ENCODE measurements around the gene UBE2V1. TPM values are rescaled to one million over a fixed set of nuclear protein-coding genes. Genes with fewer than 3 reads are reported as not detected.

The UBE2V1 gene
- total RNA-seq, 2 experiments from 2014 or later = 57.3 to 143 TPM

DNA sequence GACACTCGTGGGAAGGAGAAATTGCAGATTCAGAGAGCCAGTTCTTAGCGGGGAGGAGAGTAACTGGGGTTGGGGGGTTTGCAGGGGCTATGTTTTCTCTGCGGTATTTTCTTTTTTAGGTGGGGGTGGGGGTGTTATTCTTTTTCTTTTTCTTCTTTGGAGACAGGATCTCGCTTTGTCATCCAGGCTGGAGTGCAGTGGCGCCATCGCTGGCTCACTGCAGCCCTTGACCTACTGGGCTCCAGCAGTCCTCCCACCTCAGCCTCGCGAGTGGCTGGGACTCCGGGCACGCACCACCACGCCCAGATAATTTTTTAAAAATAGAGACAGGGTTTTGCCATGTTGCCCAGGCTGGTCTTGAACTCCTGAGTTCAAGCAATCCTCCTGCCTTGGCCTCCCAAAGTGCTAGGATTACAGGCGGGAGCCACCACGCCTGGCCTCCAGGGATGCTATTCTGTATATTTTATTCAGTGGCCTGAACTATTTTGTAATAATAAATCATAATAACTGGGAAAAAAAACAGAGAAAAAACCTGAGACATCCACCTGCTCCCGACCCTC lies 57.3 kb downstream of the UBE2V1 start:
- intact Hi-C loops (cut with micrococcal nuclease; ENCODE audit: unreplicated experiment) = no loop called here
- peaks cover 7% of the 10 kb centered on the region for H3K4me1 ChIP-seq (ENCODE audit: insufficient read depth, low read length, poor library complexity, severe bottlenecking)
- H3K4me2 ChIP-seq (ENCODE audit: low read length) = no peak overlapping the region
- BruUV-seq (replicated peaks) = no TSS peak
- no peaks in the 10 kb centered on the region for H3K9me2 ChIP-seq (ENCODE audit: insufficient read depth, low read length)
- no peaks in the 10 kb centered on the region for H3K9me3 ChIP-seq (ENCODE audit: low read length)
- no peaks in the 10 kb centered on the region for H3K79me2 ChIP-seq (ENCODE audit: insufficient read depth, low read depth, low read length)
- H3K4me3 ChIP-seq (ENCODE audit: low read depth, low read length, poor library complexity, severe bottlenecking) = no peak overlapping the region
- no peaks in the 10 kb centered on the region for H3K36me3 ChIP-seq (ENCODE audit: insufficient read depth, low read length)
- TF ChIP-seq, protein P1, sequence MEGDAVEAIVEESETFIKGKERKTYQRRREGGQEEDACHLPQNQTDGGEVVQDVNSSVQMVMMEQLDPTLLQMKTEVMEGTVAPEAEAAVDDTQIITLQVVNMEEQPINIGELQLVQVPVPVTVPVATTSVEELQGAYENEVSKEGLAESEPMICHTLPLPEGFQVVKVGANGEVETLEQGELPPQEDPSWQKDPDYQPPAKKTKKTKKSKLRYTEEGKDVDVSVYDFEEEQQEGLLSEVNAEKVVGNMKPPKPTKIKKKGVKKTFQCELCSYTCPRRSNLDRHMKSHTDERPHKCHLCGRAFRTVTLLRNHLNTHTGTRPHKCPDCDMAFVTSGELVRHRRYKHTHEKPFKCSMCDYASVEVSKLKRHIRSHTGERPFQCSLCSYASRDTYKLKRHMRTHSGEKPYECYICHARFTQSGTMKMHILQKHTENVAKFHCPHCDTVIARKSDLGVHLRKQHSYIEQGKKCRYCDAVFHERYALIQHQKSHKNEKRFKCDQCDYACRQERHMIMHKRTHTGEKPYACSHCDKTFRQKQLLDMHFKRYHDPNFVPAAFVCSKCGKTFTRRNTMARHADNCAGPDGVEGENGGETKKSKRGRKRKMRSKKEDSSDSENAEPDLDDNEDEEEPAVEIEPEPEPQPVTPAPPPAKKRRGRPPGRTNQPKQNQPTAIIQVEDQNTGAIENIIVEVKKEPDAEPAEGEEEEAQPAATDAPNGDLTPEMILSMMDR (conservative IDR thresholded peaks at IDR 0.05; ENCODE audit: low read length) = no peak
- no peak for TF ChIP-seq EZH2phosphoT487 (IDR thresholded peaks at IDR 0.05; ENCODE audit: borderline replicate concordance, low read depth, low read length)
- no peak for DNase-seq (ENCODE audit: low spot score)
- CTCF ChIA-PET (ENCODE audit: unreplicated experiment) = no interaction called here
- H2AFZ ChIP-seq (ENCODE audit: low read length) = no peak overlapping the region
- H4K20me1 ChIP-seq (ENCODE audit: insufficient read depth, low read length) = no peaks in the 10 kb centered on the region
- no peak overlapping the region for H3K27ac ChIP-seq (ENCODE audit: low read depth, low read length, poor library complexity, severe bottlenecking)
- POLR2A ChIA-PET = no interaction called here

DNA sequence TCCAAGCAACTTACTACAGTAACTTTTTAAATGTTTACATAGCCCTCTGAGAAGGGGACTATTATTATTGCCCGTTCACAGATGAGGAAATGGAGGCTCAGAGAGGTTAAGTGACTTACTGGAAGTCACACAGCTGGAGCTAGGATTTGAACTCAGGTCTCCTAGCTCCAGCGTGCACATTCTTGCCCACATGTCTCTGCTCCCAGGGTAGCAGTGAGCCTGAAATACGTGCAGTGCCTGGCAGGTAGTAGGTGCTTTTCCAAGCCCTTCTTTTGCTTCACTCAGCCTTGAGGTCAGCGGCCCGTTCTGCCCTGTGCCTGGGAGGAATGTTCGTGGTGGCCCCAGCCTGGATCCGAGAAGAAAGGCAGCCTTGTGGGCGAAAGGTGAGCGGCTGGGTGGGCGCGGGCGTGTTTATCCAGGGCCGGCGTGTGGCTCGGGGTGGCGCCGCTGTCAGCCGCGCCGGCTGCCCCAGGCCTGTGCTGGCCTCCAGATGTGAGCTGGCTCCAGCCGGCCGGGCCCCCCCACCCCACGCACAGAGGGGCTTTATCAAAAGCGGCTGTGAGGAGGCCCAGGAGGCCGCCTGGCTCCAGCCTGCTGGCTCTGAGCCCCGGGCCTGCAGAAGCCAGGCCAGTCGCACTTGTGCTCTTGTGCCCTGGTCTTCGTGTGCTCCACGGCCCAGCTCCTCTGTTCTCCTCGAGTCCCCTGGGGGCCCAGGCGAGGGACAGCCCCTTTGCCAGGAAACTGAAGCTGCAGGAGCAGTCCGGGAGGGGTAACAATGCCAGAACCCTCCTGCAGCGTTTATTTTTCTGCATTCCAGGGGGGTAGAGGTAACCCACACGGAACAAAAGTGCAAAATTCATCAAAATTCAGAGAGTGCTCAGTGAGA lies 58.1 kb downstream of the UBE2V1 start:
- no peaks in the 10 kb centered on the region for H3K36me3 ChIP-seq (ENCODE audit: insufficient read depth, low read length)
- no peak overlapping the region for H2AFZ ChIP-seq (ENCODE audit: low read length)
- ChIA-PET CTCF (ENCODE audit: unreplicated experiment) (no interaction called here), POLR2A (interaction anchor here (0.6 kb wide), 1 partner anchor 454 kb away, joined by 4 read pairs; no protein-coding TSS in a partner anchor)
- no peak overlapping the region for H3K27ac ChIP-seq (ENCODE audit: low read depth, low read length, poor library complexity, severe bottlenecking)
- no peaks in the 10 kb centered on the region for H4K20me1 ChIP-seq (ENCODE audit: insufficient read depth, low read length)
- H3K4me3 ChIP-seq (ENCODE audit: low read depth, low read length, poor library complexity, severe bottlenecking) = no peak overlapping the region
- H3K9me3 ChIP-seq (ENCODE audit: low read length) = no peaks in the 10 kb centered on the region
- TF ChIP-seq, protein P1 (conservative IDR thresholded peaks at IDR 0.05; ENCODE audit: low read length) = no peak
- TF ChIP-seq EZH2phosphoT487 (IDR thresholded peaks at IDR 0.05; ENCODE audit: borderline replicate concordance, low read depth, low read length) = no peak
- no peak overlapping the region for H3K4me2 ChIP-seq (ENCODE audit: low read length)
- H3K9me2 ChIP-seq (ENCODE audit: insufficient read depth, low read length) = no peaks in the 10 kb centered on the region
- H3K79me2 ChIP-seq (ENCODE audit: insufficient read depth, low read depth, low read length) = no peaks in the 10 kb centered on the region
- peaks cover 7% of the 10 kb centered on the region for H3K4me1 ChIP-seq (ENCODE audit: insufficient read depth, low read length, poor library complexity, severe bottlenecking)
- no TSS peak for BruUV-seq (replicated peaks)
- intact Hi-C loops (cut with micrococcal nuclease; ENCODE audit: unreplicated experiment) = no loop called here
- no peak for DNase-seq (ENCODE audit: low spot score)

DNA sequence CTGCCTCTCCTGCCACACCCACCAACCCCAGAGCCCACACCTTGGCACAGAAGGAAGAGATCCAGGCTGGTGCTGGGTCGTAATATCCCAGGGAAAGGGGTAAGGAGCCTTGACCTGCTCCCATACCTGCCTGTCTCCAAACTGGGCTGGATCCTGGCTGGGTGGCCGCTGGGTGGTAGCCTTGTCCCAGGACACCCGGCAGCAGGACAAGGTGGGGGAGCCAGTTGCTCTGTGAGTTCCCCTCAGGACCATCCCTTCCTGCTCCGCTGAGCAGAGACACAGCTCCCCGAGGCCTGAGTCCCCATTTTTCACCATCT lies 58.8 kb downstream of the UBE2V1 start:
- Histone ChIP-seq H3K4me3 (ENCODE audit: low read depth, low read length, poor library complexity, severe bottlenecking) (no peak overlapping the region), H3K9me3 (ENCODE audit: low read length) (no peaks in the 10 kb centered on the region), H3K27ac (ENCODE audit: low read depth, low read length, poor library complexity, severe bottlenecking) (no peak overlapping the region), H3K4me1 (ENCODE audit: insufficient read depth, low read length, poor library complexity, severe bottlenecking) (peaks cover 10% of the 10 kb centered on the region), H3K36me3 (ENCODE audit: insufficient read depth, low read length) (no peaks in the 10 kb centered on the region), H4K20me1 (ENCODE audit: insufficient read depth, low read length) (no peaks in the 10 kb centered on the region), H3K79me2 (ENCODE audit: insufficient read depth, low read depth, low read length) (no peaks in the 10 kb centered on the region), H2AFZ (ENCODE audit: low read length) (no peak overlapping the region), H3K9me2 (ENCODE audit: insufficient read depth, low read length) (no peaks in the 10 kb centered on the region), H3K4me2 (ENCODE audit: low read length) (no peak overlapping the region)
- no peak for DNase-seq (ENCODE audit: low spot score)
- TF ChIP-seq EZH2phosphoT487 (IDR thresholded peaks at IDR 0.05; ENCODE audit: borderline replicate concordance, low read depth, low read length) = no peak
- TF ChIP-seq, protein P1 (conservative IDR thresholded peaks at IDR 0.05; ENCODE audit: low read length) = no peak
- POLR2A ChIA-PET = no interaction called here
- CTCF ChIA-PET (ENCODE audit: unreplicated experiment) = no interaction called here
- no TSS peak for BruUV-seq (replicated peaks)
- intact Hi-C loops (cut with micrococcal nuclease; ENCODE audit: unreplicated experiment) = no loop called here
